Natural killer cell treated with Interleukin-12 subunit alpha and Interleukin-12 subunit beta and Interleukin-15 and Interleukin-18, amount 100 ng/mL, for 72 hours (primary cell): Measurements from ENCODE around the gene UROS. TPM values are rescaled to one million over a fixed set of nuclear protein-coding genes. Genes with fewer than 3 reads are reported as not detected.

ENCODE experiments used
- ATAC-seq, 2 donors: fragments of 150-1000 bp; cut with Tn5 transposase in 1 of 2; sonication (Bioruptor Pico), chemical (Tn5 transposase) in 1 of 2; 2 replicates each; pipeline ENCODE4 v1.10.0; 2021
- DNase-seq: peaks from one replicate; pipeline ENCODE4 v3.0.0; 2022; ENCODE audit warnings: low spot score
- H3K27ac Mint-ChIP-seq, 2 donors: 1 replicate in 1 of 2; 2 replicates in 1 of 2; pipeline ENCODE4 v1.8.0; 2022; ENCODE audit warnings: mixed read lengths in 2 of 2, mild to moderate bottlenecking in 1 of 2, moderate library complexity in 1 of 2
- H3K27me3 Mint-ChIP-seq, 2 donors: 1 replicate in 1 of 2; 2 replicates in 1 of 2; pipeline ENCODE4 v1.8.0; 2022; ENCODE audit warnings: mixed read lengths in 2 of 2
- H3K36me3 Mint-ChIP-seq: one replicate; pipeline ENCODE4 v1.8.0; 2022; ENCODE audit warnings: mixed read lengths
- H3K4me1 Mint-ChIP-seq, 2 donors: 1 replicate in 1 of 2; 2 replicates in 1 of 2; pipeline ENCODE4 v1.8.0; 2022; ENCODE audit warnings: low read depth in 2 of 2, mixed read lengths in 2 of 2, mild to moderate bottlenecking in 1 of 2
- H3K4me3 Mint-ChIP-seq: one replicate; pipeline ENCODE4 v1.8.0; 2022; ENCODE audit warnings: mixed read lengths
- H3K9me3 Mint-ChIP-seq: 2 replicates; pipeline ENCODE4 v1.8.0; 2022; ENCODE audit warnings: mixed read lengths
- total RNA-seq, 2 donors: library from RNA; stranded (reverse); gene quantifications; one replicate each; pipeline ENCODE4 v1.2.3, GENCODE V29; 2022

UROS gene
- total RNA-seq, 2 donors from 2014 or later = 45.7 to 51.4 TPM

DNA sequence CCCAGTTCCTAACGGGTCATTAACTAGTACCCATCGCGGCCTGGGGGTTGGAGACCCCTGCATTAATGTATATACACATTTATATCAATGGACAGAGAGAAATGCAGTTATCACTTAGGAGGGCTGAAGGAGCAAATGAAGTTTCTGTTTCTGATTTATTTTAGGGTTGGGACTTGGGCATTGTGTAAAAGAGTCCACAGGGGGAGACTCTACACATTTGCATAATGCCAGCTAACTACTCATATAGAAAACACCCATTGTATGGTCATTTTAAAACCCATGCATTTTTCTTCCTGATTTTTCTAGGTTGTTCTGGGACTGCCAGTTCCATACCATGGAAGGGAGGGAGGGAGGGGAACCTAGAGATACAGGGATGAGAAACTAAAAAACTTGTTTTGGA, 23.8 kb upstream of the UROS start:
- DNase-seq (no peak), ATAC-seq (no peak)
- H3K9me3 Mint-ChIP-seq = no peaks in the 10 kb centered on the region
- no peaks in the 10 kb centered on the region for H3K4me1 Mint-ChIP-seq
- H3K36me3 Mint-ChIP-seq = peaks cover 13% of the 10 kb centered on the region
- no peaks in the 10 kb centered on the region for H3K27me3 Mint-ChIP-seq
- no peak overlapping the region for H3K4me3 Mint-ChIP-seq
- no peak overlapping the region for H3K27ac Mint-ChIP-seq

DNA sequence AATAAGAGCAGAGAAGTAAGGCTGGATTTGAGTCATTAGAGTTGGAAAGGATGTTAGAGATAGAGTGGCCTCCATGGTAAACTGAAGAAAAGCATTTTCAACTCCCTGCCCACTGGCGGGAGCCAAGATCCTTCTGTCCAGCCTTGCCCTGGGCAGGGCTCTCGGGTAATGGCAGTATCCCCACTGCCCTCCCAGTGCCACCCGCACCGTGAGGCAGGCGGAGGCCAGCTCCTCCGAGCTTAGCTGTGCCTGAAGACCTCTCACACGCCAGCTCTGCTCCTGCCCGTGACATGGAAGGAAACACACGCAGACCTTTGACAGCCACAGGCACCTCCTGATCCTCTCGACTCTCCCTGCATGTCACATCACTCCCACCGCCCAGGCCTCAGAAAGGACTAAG, 22.6 kb upstream of the UROS start:
- H3K4me3 Mint-ChIP-seq = no peak overlapping the region
- ATAC-seq (no peak), DNase-seq (no peak)
- no peaks in the 10 kb centered on the region for H3K4me1 Mint-ChIP-seq
- no peaks in the 10 kb centered on the region for H3K27me3 Mint-ChIP-seq
- peaks cover 3% of the 10 kb centered on the region for H3K36me3 Mint-ChIP-seq
- no peaks in the 10 kb centered on the region for H3K9me3 Mint-ChIP-seq
- no peak overlapping the region for H3K27ac Mint-ChIP-seq

DNA sequence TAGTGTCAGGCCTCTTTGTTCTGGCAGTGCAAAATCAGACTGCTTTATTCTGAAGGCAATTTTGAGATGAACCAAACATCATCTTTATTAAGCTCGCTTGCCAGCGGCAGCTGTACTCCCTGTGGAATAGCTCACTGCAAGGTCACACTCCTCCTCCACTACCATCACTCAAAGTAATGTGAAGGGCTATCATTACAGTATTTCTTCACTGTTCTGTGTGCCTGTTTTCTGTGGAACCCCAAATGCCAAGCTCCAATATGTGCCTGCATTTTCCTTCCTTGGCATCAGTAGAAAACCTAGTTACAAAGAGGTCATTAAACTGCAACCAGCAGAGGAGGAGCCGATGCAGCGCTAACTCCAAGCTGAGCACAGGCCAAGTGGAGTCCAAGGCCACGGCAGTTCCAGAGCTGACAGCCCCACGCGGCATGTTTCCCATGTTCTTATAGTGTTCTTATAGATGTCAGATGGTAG, 21.7 kb upstream of the UROS start:
- Mint-ChIP-seq H3K36me3 (peaks cover 2% of the 10 kb centered on the region), H3K27ac (no peak overlapping the region)

DNA sequence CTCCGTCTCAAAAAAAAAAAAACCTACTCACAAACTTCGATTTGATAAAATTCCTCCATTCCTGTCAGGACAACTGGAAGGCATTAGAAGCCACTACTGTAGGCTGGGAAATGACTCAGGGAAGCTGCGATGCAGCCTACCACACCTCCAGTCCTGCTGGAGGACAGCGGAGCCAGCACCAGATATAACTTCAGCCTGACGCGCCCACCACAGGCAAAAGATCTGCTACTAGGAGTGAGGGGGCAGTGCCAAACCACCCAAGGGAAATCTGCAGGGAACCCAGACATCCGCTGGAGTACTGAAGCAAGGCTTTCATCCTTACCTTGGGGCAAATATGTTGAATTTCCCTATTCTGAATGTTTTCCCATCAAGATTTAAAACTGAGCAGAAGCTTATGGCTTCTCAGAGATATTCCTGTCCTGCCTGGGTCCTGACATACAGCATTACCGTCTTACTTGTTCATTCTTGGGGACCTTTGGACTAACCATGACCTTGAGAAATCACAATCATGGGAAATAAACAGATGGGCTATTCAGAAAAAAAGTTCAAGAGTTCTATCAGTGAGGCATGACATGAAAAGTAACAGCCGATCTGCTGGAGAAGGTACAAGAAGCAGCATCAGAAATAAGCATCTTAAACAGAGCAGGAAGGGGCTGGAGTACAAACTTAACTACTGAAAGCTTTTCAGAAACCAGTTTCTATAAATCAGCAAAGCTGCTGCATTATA, 20.7 kb upstream of the UROS start:
- Mint-ChIP-seq H3K27ac (no peak overlapping the region), H3K27me3 (no peaks in the 10 kb centered on the region), H3K4me3 (no peak overlapping the region), H3K9me3 (no peaks in the 10 kb centered on the region), H3K4me1 (no peaks in the 10 kb centered on the region), H3K36me3 (peaks cover 5% of the 10 kb centered on the region)
- ATAC-seq = no peak
- no peak for DNase-seq

More for the DNA sequence above, 21.7 kb upstream of the UROS start:
- DNase-seq = no peak
- no peaks in the 10 kb centered on the region for H3K9me3 Mint-ChIP-seq
- ATAC-seq = no peak
- H3K4me1 Mint-ChIP-seq = no peaks in the 10 kb centered on the region
- no peaks in the 10 kb centered on the region for H3K27me3 Mint-ChIP-seq
- H3K4me3 Mint-ChIP-seq = no peak overlapping the region

DNA sequence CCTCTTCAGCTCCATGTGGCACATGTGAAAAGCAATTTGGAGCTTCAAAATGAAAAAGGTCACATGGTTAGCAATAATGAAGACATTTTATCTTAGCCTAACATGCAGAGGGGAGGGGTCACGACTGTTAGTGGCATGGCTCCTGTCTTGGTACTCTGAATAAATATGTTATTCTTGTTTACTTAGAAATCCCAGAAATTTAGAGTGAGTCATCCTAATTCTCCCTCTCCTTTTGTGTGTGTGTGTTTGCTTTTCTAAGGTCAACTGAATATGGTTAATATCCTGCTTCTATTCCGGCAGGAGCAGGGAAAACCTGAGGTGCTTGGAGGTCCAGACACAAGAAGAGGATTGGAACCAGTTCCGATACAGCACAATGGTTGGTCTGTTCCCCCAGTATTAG, 17.9 kb upstream of the UROS start:
- no peaks in the 10 kb centered on the region for H3K9me3 Mint-ChIP-seq
- H3K27ac Mint-ChIP-seq = no peak overlapping the region
- no peak for DNase-seq
- H3K4me3 Mint-ChIP-seq = no peak overlapping the region
- H3K4me1 Mint-ChIP-seq = no peaks in the 10 kb centered on the region
- H3K27me3 Mint-ChIP-seq = no peaks in the 10 kb centered on the region
- no peak for ATAC-seq
- H3K36me3 Mint-ChIP-seq = peaks cover 13% of the 10 kb centered on the region

DNA sequence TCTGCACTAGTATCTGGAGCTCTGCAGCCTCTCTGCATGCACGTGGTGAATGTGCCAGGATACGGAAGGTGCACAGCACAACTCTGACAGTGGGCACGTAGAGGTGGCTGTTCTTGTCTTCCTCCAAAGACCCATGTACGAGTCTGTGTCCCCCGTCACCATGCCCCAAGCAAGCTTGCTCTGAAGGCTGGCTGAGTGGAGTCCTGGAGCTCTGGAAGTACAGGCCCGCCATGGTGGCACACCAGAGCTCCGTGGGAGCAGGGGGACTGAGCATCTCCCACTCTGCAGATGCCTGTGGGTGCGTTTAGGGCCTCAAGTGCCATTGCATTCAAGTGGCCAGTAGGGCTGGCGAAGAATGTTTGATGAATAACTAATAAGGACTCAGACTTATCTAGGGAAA, 17.3 kb upstream of the UROS start:
- no peaks in the 10 kb centered on the region for H3K9me3 Mint-ChIP-seq
- ATAC-seq (no peak), DNase-seq (no peak)
- no peak overlapping the region for H3K4me3 Mint-ChIP-seq
- H3K4me1 Mint-ChIP-seq = no peaks in the 10 kb centered on the region
- peaks cover 18% of the 10 kb centered on the region for H3K36me3 Mint-ChIP-seq
- no peak overlapping the region for H3K27ac Mint-ChIP-seq
- H3K27me3 Mint-ChIP-seq = no peaks in the 10 kb centered on the region

DNA sequence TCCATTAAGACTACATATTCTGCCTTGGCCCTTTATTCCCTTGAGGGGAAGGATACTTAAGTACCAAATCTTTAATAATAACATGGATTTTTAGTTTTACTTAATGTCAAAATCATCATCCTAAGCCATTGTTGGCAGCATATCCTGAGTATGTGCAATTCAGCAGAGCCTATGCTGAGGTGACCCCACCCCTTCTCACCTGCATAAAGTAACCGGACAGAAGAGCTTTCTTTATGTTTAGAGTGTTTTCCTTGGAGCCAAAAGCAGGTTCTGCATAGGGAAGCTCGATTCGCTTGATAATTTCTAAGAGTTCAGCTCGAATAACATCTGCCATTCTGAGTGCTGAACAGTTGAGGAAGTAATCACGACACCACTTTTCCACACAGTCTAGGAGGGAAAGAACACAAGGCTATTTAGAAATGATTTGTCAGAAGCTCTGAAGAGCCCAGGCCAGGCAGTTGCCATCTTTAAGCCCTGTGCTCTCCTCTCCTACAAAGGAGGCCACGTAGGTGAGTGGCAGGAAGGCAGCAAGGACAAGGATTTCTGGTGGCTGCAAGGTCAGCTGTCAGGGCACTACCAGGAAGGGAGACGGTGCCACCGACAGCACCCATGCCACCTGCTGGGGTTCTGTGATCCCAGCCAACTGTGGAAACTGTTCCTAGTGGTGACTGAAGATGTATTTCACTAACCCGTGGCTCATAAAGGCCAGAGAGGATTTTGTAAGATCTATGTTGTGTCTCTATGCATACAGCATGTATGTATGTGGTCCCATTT, 15.9 kb upstream of the UROS start:
- DNase-seq = no peak
- Mint-ChIP-seq H3K27me3 (no peaks in the 10 kb centered on the region), H3K4me3 (no peak overlapping the region), H3K36me3 (peaks cover 21% of the 10 kb centered on the region), H3K4me1 (no peaks in the 10 kb centered on the region), H3K27ac (no peak overlapping the region), H3K9me3 (no peaks in the 10 kb centered on the region)
- ATAC-seq = no peak

DNA sequence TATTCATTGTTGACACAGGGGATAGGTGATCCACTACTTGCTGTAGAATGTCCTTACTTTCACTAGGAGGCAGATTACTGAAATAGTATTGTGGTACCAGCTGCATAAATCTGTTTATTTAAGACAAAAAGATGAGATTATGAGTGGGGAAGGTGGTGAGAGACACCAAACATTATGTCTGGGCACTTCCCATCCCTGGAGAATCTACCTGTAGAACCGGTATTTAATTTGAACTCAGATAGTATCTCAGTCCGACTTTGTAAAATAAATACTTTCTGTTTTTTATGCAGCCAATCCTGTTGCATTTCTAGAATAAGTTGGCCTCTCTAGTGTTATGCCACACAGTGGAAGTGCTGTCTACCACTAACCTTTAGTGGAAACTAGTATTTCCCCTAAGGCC, 13.7 kb upstream of the UROS start:
- DNase-seq (no peak), ATAC-seq (no peak)
- Mint-ChIP-seq H3K36me3 (peaks cover 26% of the 10 kb centered on the region), H3K4me3 (no peak overlapping the region), H3K4me1 (no peaks in the 10 kb centered on the region), H3K27me3 (no peaks in the 10 kb centered on the region), H3K27ac (no peak overlapping the region), H3K9me3 (no peaks in the 10 kb centered on the region)

DNA sequence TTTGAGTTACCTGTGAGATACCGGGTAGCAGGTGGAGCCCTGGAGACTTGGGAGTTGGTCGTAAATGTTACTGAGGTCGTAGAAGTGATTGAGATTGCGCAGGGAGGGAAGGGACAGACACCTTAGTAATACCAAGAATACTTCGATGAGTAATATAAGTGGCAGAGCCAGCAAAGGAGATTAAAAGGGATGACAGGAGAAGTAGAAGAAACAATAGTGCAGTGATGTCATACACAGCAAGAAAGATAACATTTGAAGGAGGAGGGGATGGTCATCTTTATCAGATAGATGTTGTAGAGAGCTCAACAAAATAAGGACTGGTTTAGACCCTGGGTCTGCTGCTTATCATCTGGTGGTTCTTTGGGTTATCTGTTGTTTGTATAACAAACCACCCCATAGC, 5.3 kb upstream of the UROS start:
- peak in 1 of 2 donors; percentile 32 for ATAC-seq
- no peaks in the 10 kb centered on the region for H3K27me3 Mint-ChIP-seq
- H3K9me3 Mint-ChIP-seq = no peaks in the 10 kb centered on the region
- H3K4me1 Mint-ChIP-seq = peaks cover 20 to 23% of the 10 kb centered on the region in 2 donors
- no peak for DNase-seq
- peaks cover 35% of the 10 kb centered on the region for H3K36me3 Mint-ChIP-seq
- no peak overlapping the region for H3K4me3 Mint-ChIP-seq
- peak overlapping the region; percentile 1 to 3 for H3K27ac Mint-ChIP-seq

DNA sequence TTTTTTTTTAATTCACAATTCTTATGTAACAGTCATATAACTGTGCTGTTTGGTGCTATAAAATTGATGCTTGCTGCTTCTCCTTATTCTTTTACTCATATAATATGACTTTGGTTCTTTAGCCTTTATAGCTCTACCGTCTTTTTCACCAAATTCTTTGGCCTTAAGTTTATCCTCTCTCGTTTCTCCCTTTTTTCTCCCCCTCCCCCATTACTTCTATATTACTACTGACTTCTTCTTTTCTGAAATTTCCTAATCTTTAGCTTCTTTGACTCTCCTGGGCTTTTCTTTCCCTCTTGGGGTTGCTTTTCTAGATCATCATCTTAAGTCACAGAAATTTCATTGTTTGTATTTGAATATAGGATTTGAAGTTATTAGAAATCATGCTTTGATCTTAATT, 4.1 kb upstream of the UROS start:
- Mint-ChIP-seq H3K27me3 (no peaks in the 10 kb centered on the region), H3K4me3 (no peak overlapping the region), H3K4me1 (peaks cover 20 to 23% of the 10 kb centered on the region in 2 donors), H3K27ac (no peak overlapping the region), H3K9me3 (no peaks in the 10 kb centered on the region), H3K36me3 (peaks cover 35% of the 10 kb centered on the region)
- DNase-seq = no peak
- ATAC-seq = no peak

DNA sequence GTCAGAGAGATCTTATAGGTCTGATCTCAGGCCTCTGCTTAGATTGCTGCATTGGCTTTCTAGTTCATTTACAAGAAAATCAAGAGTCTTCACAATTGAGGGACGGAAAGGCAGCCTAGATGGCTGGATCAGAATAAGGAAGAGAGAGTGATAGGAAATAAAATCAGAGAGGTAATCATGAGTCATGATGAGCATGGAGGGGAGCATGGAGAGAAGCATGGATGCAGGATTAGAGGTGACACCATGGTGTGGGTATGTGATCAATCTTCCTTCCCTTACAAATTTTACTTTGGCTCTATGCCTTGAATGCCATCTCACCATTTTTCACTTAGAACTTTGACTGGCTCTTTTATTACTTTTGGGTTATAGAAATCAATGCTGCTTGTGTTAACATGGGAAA, 1.7 kb upstream of the UROS start:
- Mint-ChIP-seq H3K27ac (no peak overlapping the region), H3K27me3 (no peaks in the 10 kb centered on the region)

DNA sequence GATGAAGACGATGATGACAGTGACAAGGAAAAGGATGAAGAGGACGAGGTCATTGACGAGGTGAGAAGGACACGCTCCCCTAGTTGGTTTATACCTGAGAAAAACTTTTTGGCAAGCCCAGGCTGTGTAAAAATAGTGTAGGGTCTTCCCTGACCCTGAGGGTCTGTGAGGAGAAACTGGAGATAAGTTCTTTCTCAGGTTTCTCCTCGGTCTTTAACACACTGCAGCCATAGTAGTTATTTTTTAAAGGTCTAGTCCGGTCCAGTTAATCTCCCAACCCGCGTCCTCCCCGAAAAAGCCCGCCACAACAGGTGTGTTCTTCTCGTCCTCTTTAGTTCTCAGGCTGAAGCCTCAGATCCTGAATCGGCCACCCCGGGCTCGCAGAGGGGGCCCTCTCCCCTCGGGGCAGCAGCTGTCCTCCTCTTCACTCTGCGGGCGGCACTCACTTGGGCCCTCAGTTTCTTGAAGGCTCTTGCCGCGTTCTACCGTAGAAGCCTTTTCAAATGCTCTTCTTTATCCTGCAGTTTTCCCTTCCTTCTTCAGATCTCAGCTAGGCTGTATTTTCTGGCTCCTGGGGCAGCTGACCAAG, 699 bp upstream of the UROS start:
- Mint-ChIP-seq H3K9me3 (no peaks in the 10 kb centered on the region), H3K27me3 (no peaks in the 10 kb centered on the region), H3K27ac (no peak overlapping the region), H3K4me1 (peaks cover 32 to 42% of the 10 kb centered on the region in 2 donors), H3K36me3 (peaks cover 21% of the 10 kb centered on the region), H3K4me3 (no peak overlapping the region)
- ATAC-seq (no peak), DNase-seq (no peak)

More for the DNA sequence above, 1.7 kb upstream of the UROS start:
- no peaks in the 10 kb centered on the region for H3K9me3 Mint-ChIP-seq
- ATAC-seq = no peak
- H3K4me1 Mint-ChIP-seq = peaks cover 38 to 42% of the 10 kb centered on the region in 2 donors
- no peak overlapping the region for H3K4me3 Mint-ChIP-seq
- H3K36me3 Mint-ChIP-seq = peaks cover 27% of the 10 kb centered on the region
- DNase-seq = no peak

DNA sequence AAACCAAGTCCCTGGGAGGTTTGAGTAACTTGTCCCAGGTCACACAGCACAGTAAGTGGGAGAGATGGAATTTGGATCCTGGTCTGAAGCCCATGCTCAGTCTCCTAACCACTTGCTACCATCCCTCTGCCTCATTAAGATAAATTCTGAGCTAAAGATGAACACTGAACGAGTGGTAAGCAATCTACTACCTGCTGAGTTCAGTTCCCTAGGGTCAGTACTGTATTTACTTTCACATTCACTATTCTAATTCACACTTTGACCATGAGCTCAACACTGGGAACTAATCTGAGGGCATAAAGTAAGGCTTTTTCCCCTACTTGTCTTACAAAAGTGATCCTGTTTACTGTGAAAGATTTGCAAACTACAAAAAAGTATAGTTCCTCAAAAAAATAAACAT, 2.4 kb downstream of the UROS start:
- Mint-ChIP-seq H3K27me3 (no peaks in the 10 kb centered on the region), H3K4me1 (peaks cover 20 to 21% of the 10 kb centered on the region in 2 donors), H3K36me3 (no peaks in the 10 kb centered on the region), H3K27ac (peak overlapping the region in 1 of 2 donors; percentile 84), H3K4me3 (peak overlapping the region; percentile 45), H3K9me3 (no peaks in the 10 kb centered on the region)
- ATAC-seq (no peak), DNase-seq (no peak)

DNA sequence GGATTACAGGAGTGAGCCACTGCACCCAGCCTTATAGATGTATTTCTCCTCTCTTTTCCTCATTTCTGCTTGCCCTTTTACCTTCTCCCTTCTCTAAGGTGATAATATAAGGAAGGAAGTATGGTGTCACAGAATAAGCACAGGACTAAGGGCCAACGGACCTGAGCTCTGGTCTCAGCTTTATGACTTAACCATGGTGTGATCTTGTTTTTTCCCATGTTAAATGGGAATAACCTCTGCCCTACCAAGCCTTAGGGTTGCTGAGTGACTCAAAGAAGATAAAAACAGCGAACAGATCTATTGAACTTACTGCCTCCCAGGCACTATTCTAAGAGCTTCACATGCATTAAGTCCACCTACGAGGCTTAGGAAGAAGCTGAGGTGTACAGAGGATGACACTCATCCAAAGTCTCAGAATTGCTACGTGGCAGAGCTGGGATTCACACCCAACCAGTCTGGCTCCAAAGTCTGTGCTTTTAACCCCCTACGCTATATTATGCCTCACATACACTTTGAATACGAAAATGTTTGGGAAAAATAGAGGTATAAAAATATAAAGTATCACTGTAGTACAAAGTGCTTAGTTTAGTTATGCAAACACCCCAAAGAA, 5.6 kb downstream of the UROS start:
- Mint-ChIP-seq H3K4me3 (no peak overlapping the region), H3K27ac (no peak overlapping the region), H3K9me3 (no peaks in the 10 kb centered on the region), H3K36me3 (peaks cover 12% of the 10 kb centered on the region), H3K4me1 (peaks cover 19 to 20% of the 10 kb centered on the region in 2 donors), H3K27me3 (no peaks in the 10 kb centered on the region)
- ATAC-seq (no peak), DNase-seq (no peak)
